ACHN (cell line): Measurements from ENCODE around the gene L1CAM.

Source experiments
- DNase-seq: peaks from one replicate; pipeline ENCODE4 v3.0.0-alpha.2; 2015
- in situ Hi-C: cut with HindIII; loops from 2 replicates; pipeline ENCODE4 v1.10.0; 2017; ENCODE audit warnings: low sequenced_read_pairs, low pct_ligation_motif_present, low pct_unique_long_range_greater_than_20kb

L1CAM gene

DNA sequence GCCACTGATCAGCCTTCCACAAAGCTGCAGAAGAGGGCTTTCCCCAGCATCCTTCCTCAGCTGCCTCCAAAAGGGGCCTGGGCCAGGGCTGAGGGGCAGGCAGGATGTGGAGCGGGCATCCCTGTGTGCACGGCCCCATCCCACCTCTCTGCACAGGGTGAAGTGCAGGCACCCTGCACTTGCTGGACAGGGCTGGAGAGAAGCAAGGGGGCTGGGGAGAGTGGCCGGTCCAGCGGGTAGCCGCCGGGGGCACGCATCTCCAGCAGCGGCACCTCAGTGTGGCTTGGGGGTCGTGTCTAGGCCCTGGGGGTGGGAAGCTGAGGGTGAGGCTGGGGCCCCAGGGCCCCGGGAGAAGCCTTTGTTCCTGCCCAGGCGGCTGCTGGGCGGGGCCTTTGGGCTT is 21.5 kb upstream of the L1CAM start:
- no peak for DNase-seq
- in situ Hi-C loops = no loop called here

GRCh38 chrX:153906126-153906917 is 20.3 kb upstream of the L1CAM start:
- in situ Hi-C loops = no loop called here
- DNase-seq = no peak

DNA sequence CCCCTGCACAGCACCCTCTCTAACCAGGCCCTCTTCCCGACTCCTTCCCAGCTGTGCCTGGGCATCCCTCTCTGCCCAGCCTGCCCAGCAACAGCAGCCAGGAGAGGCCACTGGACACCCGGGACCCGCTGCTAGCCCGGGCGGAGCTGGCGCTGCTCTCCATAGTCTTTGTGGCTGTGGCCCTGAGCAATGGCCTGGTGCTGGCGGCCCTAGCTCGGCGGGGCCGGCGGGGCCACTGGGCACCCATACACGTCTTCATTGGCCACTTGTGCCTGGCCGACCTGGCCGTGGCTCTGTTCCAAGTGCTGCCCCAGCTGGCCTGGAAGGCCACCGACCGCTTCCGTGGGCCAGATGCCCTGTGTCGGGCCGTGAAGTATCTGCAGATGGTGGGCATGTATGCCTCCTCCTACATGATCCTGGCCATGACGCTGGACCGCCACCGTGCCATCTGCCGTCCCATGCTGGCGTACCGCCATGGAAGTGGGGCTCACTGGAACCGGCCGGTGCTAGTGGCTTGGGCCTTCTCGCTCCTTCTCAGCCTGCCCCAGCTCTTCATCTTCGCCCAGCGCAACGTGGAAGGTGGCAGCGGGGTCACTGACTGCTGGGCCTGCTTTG is 19.6 kb upstream of the L1CAM start:
- in situ Hi-C loops = no loop called here
- no peak for DNase-seq

DNA sequence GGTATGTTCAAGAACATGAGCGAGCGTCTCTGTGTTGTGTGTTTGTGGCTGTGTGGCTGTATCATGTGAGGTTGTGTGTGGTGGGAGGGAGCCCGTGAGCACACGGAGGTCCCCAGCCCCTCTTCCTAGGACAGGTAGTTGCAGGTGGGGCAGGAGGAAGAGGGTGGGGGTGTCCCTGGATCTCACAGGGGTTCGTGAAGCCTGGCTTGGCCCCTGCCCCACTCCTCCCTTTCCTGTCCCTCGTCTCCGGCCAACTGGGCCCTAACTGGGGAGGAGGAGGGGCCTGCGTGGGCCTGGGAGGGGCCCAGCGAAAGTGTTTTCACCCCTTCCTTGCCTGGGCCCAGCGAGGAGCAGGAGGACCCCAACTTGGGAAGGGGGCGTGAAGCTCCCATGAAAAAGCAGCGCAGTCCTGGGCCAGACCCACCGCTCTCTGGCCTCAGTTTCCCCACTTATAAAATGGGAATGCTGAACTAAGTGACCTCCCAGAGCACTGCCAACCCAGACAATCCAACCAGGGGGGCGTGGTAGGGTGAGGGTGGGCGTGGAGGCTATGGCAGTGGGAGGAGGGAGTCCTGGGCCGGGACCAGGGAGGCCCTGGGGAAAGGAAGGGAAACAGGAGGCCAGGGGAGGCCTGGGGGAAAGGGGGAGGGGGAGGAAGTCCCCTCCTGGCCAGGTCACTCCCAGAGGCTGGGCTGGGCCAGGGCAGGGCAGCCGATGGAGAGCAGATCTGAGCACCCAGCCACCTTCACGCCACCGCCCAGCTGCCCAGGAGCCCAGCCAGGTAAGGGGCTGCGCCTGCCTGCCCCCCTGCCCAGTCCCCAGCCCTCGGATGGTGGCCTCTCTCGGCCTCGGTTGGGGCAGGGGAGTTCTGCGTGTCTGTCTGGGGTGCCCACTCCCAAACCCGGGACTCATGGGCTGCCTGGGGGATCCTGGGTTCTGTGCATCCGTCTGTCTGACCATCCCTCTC is 18.3 kb upstream of the L1CAM start, which contains the start of gene AVPR2:
AVPR2 (plus strand) TSS at position 683 of the 967 bp plus-strand sequence. CDS start 473 bp downstream, outside the sequence.
- no peak for DNase-seq
- in situ Hi-C loops = no loop called here

- in situ Hi-C loops = no loop called here
- DNase-seq = no peak
These were observed 17.4 kb upstream of the L1CAM start for GRCh38 chrX:153903238-153903980.

GRCh38 chrX:153902385-153902784 is 16.4 kb upstream of the L1CAM start:
- in situ Hi-C loops = no loop called here
- DNase-seq = no peak

- in situ Hi-C loops = no loop called here
- DNase-seq = no peak
These were observed 15.8 kb upstream of the L1CAM start for GRCh38 chrX:153901753-153902140.

DNA sequence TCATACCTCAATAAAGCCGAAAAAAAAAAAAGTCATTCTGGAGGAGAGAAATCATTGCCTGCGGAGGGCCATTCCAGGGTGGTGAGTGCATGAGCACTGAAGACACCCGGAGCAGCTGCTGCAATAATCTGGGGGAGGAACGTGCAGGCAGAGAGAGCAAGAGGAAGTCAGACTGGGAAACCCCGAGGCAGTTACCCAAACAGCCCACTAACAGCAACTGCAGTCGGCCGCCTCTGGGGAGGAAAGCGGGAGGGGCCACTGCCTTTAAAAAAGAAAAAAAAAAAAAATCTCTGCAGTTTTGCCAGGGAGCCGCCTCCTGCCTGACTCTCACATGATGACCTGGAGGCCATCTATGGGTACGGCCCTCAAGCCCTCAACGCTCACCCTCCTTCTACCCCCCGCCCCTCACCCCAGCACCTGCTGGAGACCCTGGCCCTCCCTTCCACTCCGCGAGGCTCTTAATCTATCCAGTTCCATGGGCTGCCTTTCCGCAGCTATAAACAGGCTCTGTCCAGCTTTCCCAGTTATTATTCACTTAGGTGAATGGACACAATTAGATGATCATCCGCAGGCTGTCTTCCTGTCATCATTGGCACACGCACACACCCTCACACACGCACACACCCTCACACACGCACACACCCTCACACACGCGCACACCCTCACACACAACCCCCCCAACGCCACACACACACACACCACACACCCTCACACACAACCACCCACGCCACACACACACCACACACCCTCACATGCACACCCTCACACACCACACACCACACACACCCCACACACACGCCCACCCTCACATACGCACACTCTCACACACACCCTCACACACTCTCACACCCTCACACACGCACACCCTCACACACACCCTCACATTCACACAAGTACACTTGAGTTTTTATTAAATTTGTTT is 15.1 kb upstream of the L1CAM start:
- in situ Hi-C loops = no loop called here
- peak; percentile 69 for DNase-seq

DNA sequence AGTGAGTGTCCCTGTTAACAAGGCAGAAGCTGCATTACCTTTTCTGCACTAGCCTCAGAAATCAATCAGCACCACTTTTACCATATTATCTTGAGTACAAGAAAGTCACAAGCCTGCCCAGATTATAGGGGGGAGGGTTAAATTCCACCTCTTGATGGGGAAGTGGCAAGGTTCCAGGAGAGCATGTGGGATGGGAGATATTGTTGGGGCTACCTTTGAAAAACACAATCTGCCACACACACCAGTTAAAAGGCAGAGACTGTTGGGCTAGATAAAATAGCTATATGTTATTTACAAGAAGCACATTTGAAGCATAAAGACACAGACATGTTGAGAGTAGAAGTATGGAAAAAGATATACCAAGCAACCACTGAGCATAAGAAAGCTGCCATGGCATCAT is 11.9 kb upstream of the L1CAM start:
- DNase-seq = no peak
- in situ Hi-C loops = no loop called here

DNA sequence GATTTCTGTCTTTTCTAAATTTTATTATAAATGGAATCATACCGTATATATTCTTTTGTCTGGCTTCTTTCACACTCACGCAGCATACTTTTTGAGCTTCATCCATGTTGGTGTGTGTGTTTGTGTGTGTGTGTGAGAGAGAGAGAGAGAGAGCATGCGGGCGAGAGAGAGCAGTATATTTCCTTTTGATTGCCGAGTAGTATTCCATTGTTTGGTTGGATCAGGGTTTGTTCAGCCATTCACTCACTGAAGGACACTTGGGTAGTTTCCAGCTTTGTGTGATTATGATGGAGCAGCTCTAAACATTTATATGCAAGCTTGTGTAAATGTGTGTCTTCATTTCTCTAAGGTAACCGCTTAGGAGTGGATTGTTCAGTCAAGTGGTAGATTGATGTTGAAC is 3.1 kb upstream of the L1CAM start:
- DNase-seq = no peak
- in situ Hi-C loops = no loop called here

- no peak for DNase-seq
- in situ Hi-C loops = no loop called here
These were observed 2.4 kb upstream of the L1CAM start for GRCh38 chrX:153888344-153888743.

- in situ Hi-C loops = no loop called here
- DNase-seq = peak; percentile 62
These were observed 1.4 kb upstream of the L1CAM start for GRCh38 chrX:153887385-153887784.

DNA sequence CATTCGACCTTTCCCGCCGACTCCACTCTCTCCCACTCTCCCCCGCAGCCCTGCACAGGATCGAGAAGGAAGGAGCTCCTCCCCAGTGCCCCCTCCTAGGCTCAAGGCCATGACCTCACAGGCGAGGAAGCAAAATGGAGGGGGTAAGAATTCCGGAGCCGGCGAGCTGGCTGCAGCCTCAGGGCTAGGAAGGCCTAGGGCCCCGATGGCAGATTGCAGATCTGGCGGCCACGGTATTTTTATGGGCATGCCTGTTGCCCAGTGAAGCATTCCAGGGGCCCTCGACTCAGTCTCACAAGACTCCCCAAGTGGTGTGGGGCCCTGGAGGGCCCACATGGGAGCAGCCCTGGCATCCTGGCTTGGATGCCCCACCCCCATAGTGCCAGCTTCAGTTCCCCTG is 942 bp upstream of the L1CAM start:
- in situ Hi-C loops = no loop called here
- DNase-seq = peak; percentile 87

DNA sequence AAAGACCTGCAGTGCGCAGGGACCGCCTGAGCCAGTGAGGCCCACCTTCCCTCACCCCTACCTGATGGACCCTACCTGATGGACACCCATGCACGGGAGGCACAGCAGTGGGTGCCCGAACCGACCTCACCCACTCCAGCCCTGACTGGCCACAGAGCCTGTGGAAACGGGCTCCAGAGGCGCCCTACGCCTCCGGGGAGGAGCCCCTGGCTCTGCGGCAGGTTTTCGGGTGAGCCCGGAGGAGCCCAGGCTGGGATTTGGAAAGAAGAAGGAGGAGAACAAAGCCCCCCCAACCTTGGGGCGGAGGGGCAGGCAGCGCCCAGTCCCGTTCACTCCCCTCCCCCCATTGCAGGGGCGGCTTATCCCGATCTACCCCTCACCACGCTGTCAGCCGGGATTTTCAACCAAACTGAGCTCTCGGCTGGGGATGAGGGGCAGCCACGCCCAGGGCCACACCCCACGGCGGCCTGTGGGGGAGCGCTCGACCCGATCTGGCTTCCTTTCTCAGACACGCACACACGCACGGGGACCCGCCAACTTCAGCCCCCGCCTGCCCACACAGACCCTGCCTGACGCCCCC is 675 bp downstream of the L1CAM start:
- in situ Hi-C loops = no loop called here
- DNase-seq = no peak

- in situ Hi-C loops = no loop called here
- peak; percentile 12 for DNase-seq
These were observed 1.4 kb downstream of the L1CAM start for GRCh38 chrX:153884590-153884989.

GRCh38 chrX:153884136-153884535 is 1.8 kb downstream of the L1CAM start:
- in situ Hi-C loops = no loop called here
- DNase-seq = no peak

GRCh38 chrX:153883163-153883843 is 2.7 kb downstream of the L1CAM start:
- no peak for DNase-seq
- in situ Hi-C loops = no loop called here
